ENCODE measurements around the gene NTRK3.

GRCh38 chr15:87977907-87978306, 278.6 kb downstream of the NTRK3 start:
- TF ChIP-seq POLR2AphosphoS5 (IDR thresholded peaks at IDR 0.05; ENCODE audit: borderline replicate concordance, low read depth, low read length) (no peak), EZH2 (IDR thresholded peaks at IDR 0.05) (no peak), FOXP2 (optimal IDR thresholded peaks at IDR 0.05; ENCODE audit: control extremely low read depth, extremely low read length, insufficient read depth) (no peak)

Measured in SK-N-MC (cell line).